ENCODE results near the gene CCM2L. TPM values are rescaled to one million over a fixed set of nuclear protein-coding genes. Genes with fewer than 3 reads are reported as not detected.

The CCM2L gene
- total RNA-seq, 4 donors from 2014 or later, result 7.4 to 16.0 (median 9.7) TPM

DNA sequence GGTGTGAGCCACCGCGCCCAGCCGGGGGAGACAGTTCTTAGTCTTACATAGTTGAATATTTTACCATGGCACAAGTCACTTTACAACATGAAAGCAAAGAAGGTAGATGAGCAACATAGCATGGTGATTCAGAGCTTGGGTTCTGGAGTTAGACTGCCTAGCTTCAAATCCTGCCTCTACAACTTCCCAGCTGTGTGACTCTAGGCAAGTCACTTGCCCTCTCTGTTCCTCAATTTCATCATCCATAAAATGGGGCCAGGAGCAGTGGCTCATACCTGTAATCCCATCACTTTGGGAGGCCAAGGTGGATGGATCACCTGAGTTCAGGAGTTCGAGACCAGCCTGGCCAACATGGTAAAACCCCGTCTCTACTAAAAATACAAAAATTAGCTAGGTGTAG lies 68.1 kb downstream of the CCM2L start:
- DNase-seq, result no peak
- TF ChIP-seq, protein P1, sequence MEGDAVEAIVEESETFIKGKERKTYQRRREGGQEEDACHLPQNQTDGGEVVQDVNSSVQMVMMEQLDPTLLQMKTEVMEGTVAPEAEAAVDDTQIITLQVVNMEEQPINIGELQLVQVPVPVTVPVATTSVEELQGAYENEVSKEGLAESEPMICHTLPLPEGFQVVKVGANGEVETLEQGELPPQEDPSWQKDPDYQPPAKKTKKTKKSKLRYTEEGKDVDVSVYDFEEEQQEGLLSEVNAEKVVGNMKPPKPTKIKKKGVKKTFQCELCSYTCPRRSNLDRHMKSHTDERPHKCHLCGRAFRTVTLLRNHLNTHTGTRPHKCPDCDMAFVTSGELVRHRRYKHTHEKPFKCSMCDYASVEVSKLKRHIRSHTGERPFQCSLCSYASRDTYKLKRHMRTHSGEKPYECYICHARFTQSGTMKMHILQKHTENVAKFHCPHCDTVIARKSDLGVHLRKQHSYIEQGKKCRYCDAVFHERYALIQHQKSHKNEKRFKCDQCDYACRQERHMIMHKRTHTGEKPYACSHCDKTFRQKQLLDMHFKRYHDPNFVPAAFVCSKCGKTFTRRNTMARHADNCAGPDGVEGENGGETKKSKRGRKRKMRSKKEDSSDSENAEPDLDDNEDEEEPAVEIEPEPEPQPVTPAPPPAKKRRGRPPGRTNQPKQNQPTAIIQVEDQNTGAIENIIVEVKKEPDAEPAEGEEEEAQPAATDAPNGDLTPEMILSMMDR (IDR thresholded peaks at IDR 0.05), result no peak
- no peak for TF ChIP-seq POLR2A (IDR thresholded peaks at IDR 0.05)
- Histone ChIP-seq H3K4me3 (replicated peaks in 1 of 3) (no peak overlapping the region), H3K4me1 (no peaks in the 10 kb centered on the region), H3K27ac (no peak overlapping the region), H3K9me3 (no peaks in the 10 kb centered on the region), H3K27me3 (no peaks in the 10 kb centered on the region), H3K36me3 (no peaks in the 10 kb centered on the region)
- intact Hi-C loops (cut with DNase I), result no loop called here
- 83 to 99% methylated on average over 5 of the region's 5 CpGs for WGBS, 2 donors

DNA sequence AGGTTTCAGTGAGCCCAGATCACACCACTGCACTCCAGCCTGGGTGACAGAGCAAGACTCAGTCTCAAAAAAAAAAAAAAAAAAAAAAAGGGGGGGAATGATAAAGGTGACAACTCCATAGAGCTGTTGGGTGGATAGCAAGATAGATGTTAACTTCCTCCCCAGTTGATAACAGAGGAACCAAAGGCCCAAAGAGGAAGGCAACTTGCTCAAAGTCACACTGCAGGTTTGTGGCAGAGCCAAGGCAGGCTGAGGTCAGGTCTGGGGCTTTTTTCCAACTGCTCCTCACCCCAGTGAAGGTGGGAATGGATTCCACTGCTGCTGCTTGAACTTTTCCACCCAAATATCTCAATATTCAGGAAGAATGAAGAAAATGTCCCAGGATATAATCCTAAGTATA lies 68.6 kb downstream of the CCM2L start:
- Histone ChIP-seq H3K27ac (no peak overlapping the region), H3K4me3 (replicated peaks in 1 of 3) (no peak overlapping the region), H3K9me3 (no peaks in the 10 kb centered on the region), H3K27me3 (no peaks in the 10 kb centered on the region), H3K36me3 (no peaks in the 10 kb centered on the region), H3K4me1 (no peaks in the 10 kb centered on the region)
- no peak for TF ChIP-seq POLR2A (IDR thresholded peaks at IDR 0.05)
- TF ChIP-seq, protein P1 (IDR thresholded peaks at IDR 0.05), result no peak
- intact Hi-C loops (cut with DNase I), result no loop called here
- DNase-seq, result no peak

GRCh38 chr20:32079655-32080109 lies 69.4 kb downstream of the CCM2L start:
- Histone ChIP-seq H3K4me1 (no peaks in the 10 kb centered on the region), H3K4me3 (replicated peaks in 1 of 3) (no peak overlapping the region), H3K27me3 (no peaks in the 10 kb centered on the region), H3K9me3 (no peaks in the 10 kb centered on the region), H3K36me3 (no peaks in the 10 kb centered on the region), H3K27ac (no peak overlapping the region)
- 50 to 61% methylated on average over 5 to 8 of the region's 8 CpGs for WGBS, 2 donors
- no peak for TF ChIP-seq POLR2A (IDR thresholded peaks at IDR 0.05)
- TF ChIP-seq, protein P1 (IDR thresholded peaks at IDR 0.05), result no peak
- intact Hi-C loops (cut with DNase I), result no loop called here
- DNase-seq, result no peak

GRCh38 chr20:32080783-32081182 lies 70.5 kb downstream of the CCM2L start:
- no peak overlapping the region for H3K4me3 ChIP-seq (replicated peaks in 1 of 3)
- TF ChIP-seq POLR2A (IDR thresholded peaks at IDR 0.05), result no peak
- TF ChIP-seq, protein P1 (IDR thresholded peaks at IDR 0.05), result no peak
- no peaks in the 10 kb centered on the region for H3K9me3 ChIP-seq
- no peak overlapping the region for H3K27ac ChIP-seq
- no peak for DNase-seq
- no peaks in the 10 kb centered on the region for H3K4me1 ChIP-seq
- intact Hi-C loops (cut with DNase I), result no loop called here
- no peaks in the 10 kb centered on the region for H3K36me3 ChIP-seq
- 83 to 90% methylated on average over 3 of the region's 3 CpGs for WGBS, 2 donors
- H3K27me3 ChIP-seq, result no peaks in the 10 kb centered on the region

Small RNA genes lying within 50 kb of the gene (small RNA-seq; reads per million reads assigned to genes)
- 3.3 reads per million, percentile 76 among the genes with 10 or more reads in this experiment for gene RNA5SP481
- 0.47 reads per million for gene RNA5SP482

Other genes with a start within 250 kb of the CCM2L start
- under 1 TPM in 2 of 4 donors, not detected in 2; 0.22 to 0.83 TPM for gene MYLK2, start 191.1 kb upstream of the CCM2L start, total RNA-seq
- 1 to 10 TPM in 1 of 4 donors, under 1 TPM in 1, not detected in 2; 0.44 to 1.0 TPM for gene FOXS1, start 164.8 kb upstream of the CCM2L start, total RNA-seq
- 1 to 10 TPM; 5.4 to 9.1 (median 7.0) TPM for gene DUSP15, start 139.9 kb upstream of the CCM2L start, total RNA-seq
- gene TTLL9, start 139.8 kb upstream of the CCM2L start, total RNA-seq, result 1 to 10 TPM in 3 of 4 donors, under 1 TPM in 1; 0.40 to 1.5 (median 1.2) TPM
- 10 to 100 TPM in 2 of 4 donors, 1 to 10 TPM in 2; 7.3 to 14.9 (median 9.2) TPM for gene PDRG1, start 58.4 kb upstream of the CCM2L start, total RNA-seq
- under 1 TPM in 1 of 4 donors, not detected in 3; 0.10 TPM for gene XKR7, start 42.3 kb upstream of the CCM2L start, total RNA-seq
- 1 to 10 TPM; 3.1 to 5.9 (median 4.8) TPM for gene HCK, start 41.8 kb downstream of the CCM2L start, total RNA-seq
- gene TM9SF4, start 99.3 kb downstream of the CCM2L start, total RNA-seq, result 10 to 100 TPM; 28.8 to 46.0 (median 38.0) TPM
- 10 to 100 TPM in 1 of 4 donors, 1 to 10 TPM in 3; 6.5 to 11.7 (median 7.3) TPM for gene PLAGL2, start 197.3 kb downstream of the CCM2L start, total RNA-seq
- 10 to 100 TPM; 35.1 to 40.5 (median 38.5) TPM for gene POFUT1, start 197.4 kb downstream of the CCM2L start, total RNA-seq

All from thyroid gland (tissue), 4 donors.